HepG2 (cell line): ENCODE results near the gene NCAM2. TPM values are rescaled to one million over a fixed set of nuclear protein-coding genes. Genes with fewer than 3 reads are reported as not detected.

Source experiments
- ATAC-seq: fragments of 200-7000 bp; cut with Tn5 transposase; 3 replicates; pipeline ENCODE4 v1.9.1; 2020; ENCODE audit warnings: mild to moderate bottlenecking, moderate library complexity
- BruUV-seq: library from RNA; stranded (reverse); fragments of 400-500 nt; replicated peaks from 2 replicates; lab custom pipeline; 2021; lab: Mats Ljungman, UMichigan
- CTCF ChIA-PET: fragments of 300-600 bp; formaldehyde crosslinking; extraction: SDS; loops from one replicate; lab custom pipeline; 2021; ENCODE audit warnings: low total read pairs, inconsistent platforms, low intra/inter-chr PET ratio; lab: Yijun Ruan, JAX
- POLR2A ChIA-PET: fragments of 350-600 bp; sonication (Branson Sonifier 250); formaldehyde crosslinking; loops from one replicate; lab custom pipeline; 2020; ENCODE audit warnings: antibody characterized with exemption, inconsistent platforms; lab: Yijun Ruan, JAX
- DNase-seq: peaks from one replicate; pipeline ENCODE4 v3.0.0-alpha.2; 2015; ENCODE audit warnings: low spot score
- FAIRE-seq: peaks from 3 replicates; lab custom pipeline; 2011; peaks lifted over from hg19 to GRCh38; lab: Jason Lieb, UNC
- H2AFZ ChIP-seq: one replicate; pipeline ENCODE4 v1.6.1; 2011; ENCODE audit warnings: low read length, inconsistent platforms
- H3K27ac ChIP-seq: fragments of 300-600 bp; 3 replicates; pipeline ENCODE4 v1.8.0; 2011; ENCODE audit warnings: mixed run types, mild to moderate bottlenecking, mixed read lengths, low read length, inconsistent platforms; ENCODE audit not compliant: insufficient read depth; ENCODE audit errors: extremely low read length
- H3K27me3 ChIP-seq, 2 experiments: fragments of 200-600 bp in 1 of 2; 2 replicates in 1 of 2; 3 replicates in 1 of 2; pipeline versions ENCODE4 v1.6.0 to v1.8.0; 2011; ENCODE audit warnings: low read length in 2 of 2, mild to moderate bottlenecking in 2 of 2, moderate library complexity in 2 of 2, inconsistent platforms in 1 of 2; ENCODE audit not compliant: insufficient read depth in 2 of 2, control insufficient read depth in 1 of 2
- H3K36me3 ChIP-seq, 2 experiments: fragments of 200-600 bp in 1 of 2; replicated peaks in 1 of 2; 2 replicates in 1 of 2; 3 replicates in 1 of 2; pipeline versions ENCODE4 v1.5.1 to v1.8.0; 2011; ENCODE audit warnings: low read length in 2 of 2, inconsistent platforms in 1 of 2; ENCODE audit not compliant: insufficient read depth in 2 of 2, control insufficient read depth in 1 of 2
- H3K4me1 ChIP-seq: 2 replicates; pipeline ENCODE4 v1.5.1; 2012; ENCODE audit warnings: low read length, inconsistent platforms; ENCODE audit not compliant: insufficient read depth
- H3K4me2 ChIP-seq: 2 replicates; pipeline ENCODE4 v1.6.0; 2011; ENCODE audit warnings: low read depth, low read length, inconsistent platforms
- H3K4me3 ChIP-seq, 3 experiments: fragments of 200-600 bp in 1 of 3; sonication (generic), shearing (Covaris generic) in 1 of 3; replicated peaks in 1 of 3; 2 replicates each; pipeline ENCODE4 v1.5.1; 2011 to 2016; ENCODE audit warnings: low read length in 3 of 3, inconsistent platforms in 2 of 3, low read depth in 2 of 3, mild to moderate bottlenecking in 2 of 3, control low read depth in 1 of 3, mixed read lengths in 1 of 3; ENCODE audit not compliant: insufficient read depth in 1 of 3
- H3K79me2 ChIP-seq: one replicate; pipeline ENCODE4 v1.6.1; 2011; ENCODE audit warnings: low read length, inconsistent platforms; ENCODE audit not compliant: insufficient read depth
- H3K9ac ChIP-seq: 2 replicates; pipeline ENCODE4 v1.6.0; 2011; ENCODE audit warnings: mild to moderate bottlenecking, low read depth, low read length, inconsistent platforms; ENCODE audit not compliant: insufficient read depth
- H3K9me3 ChIP-seq: 2 replicates; pipeline ENCODE4 v1.5.1; 2012; ENCODE audit warnings: mild to moderate bottlenecking, low read length
- H4K20me1 ChIP-seq: 2 replicates; pipeline ENCODE4 v1.6.0; 2011; ENCODE audit warnings: inconsistent platforms, mild to moderate bottlenecking, low read length, moderate library complexity; ENCODE audit not compliant: insufficient read depth
- CCAR2 ChIP-seq: fragments of 200-400 bp; formaldehyde crosslinking; optimal IDR thresholded peaks from 2 replicates; pipeline ENCODE3; 2018; ENCODE audit warnings: low read depth, mild to moderate bottlenecking, low read length, moderate library complexity
- DMAP1 ChIP-seq: IDR thresholded peaks from 2 replicates; pipeline ENCODE4 v1.6.1; 2016
- POLR2AphosphoS2 ChIP-seq: IDR thresholded peaks from 2 replicates; pipeline ENCODE4 v1.6.1; 2011; ENCODE audit warnings: low read depth, low read length, improper control_type of control experiment
- WIZ ChIP-seq: sonication (generic); formaldehyde crosslinking; IDR thresholded peaks from 2 replicates; pipeline ENCODE4 v1.5.1; 2020; ENCODE audit warnings: mild to moderate bottlenecking, missing genetic modification reagents
- YEATS4 ChIP-seq: sonication (generic); formaldehyde crosslinking; IDR thresholded peaks from 2 replicates; pipeline ENCODE4 v1.4.0; 2020; ENCODE audit warnings: missing genetic modification reagents, borderline replicate concordance
- ZNF143 ChIP-seq: sonication (generic); formaldehyde crosslinking; IDR thresholded peaks from 2 replicates; pipeline ENCODE4 v1.4.0; 2020; ENCODE audit warnings: missing genetic modification reagents
- ZNF567 ChIP-seq: sonication (generic); formaldehyde crosslinking; IDR thresholded peaks from 2 replicates; pipeline ENCODE4 v1.8.1; 2023; ENCODE audit warnings: mild to moderate bottlenecking, missing genetic modification reagents, borderline replicate concordance
- WGBS: methylation state at CpG from one replicate; pipeline ENCODE4 v1.1.6; 2017; ENCODE audit warnings: low lambda C conversion rate; 5-methylcytosine and 5-hydroxymethylcytosine counted together
- in situ Hi-C: cut with HindIII; loops from 2 replicates; pipeline ENCODE4 v1.10.0; 2017; ENCODE audit warnings: low pct_unique_long_range_greater_than_20kb; ENCODE audit not compliant: extremely low pct_ligation_motif_present
- intact Hi-C: fragments of 100-400 bp; cut with micrococcal nuclease; formaldehyde crosslinking; loops from one replicate; pipeline ENCODE4 v1.10.0; 2022; ENCODE audit not compliant: unreplicated experiment
- polyA plus RNA-seq, 8 experiments: library from polyadenylated mRNA; depleted of rRNA in 3 of 8; stranded (reverse) in 7 of 8; unstranded in 1 of 8; fragments of >200 nt; fragmentation: Illumina TruSeq in 4 of 8; extraction: Trizol in 4 of 8; gene quantifications; 2 replicates each; pipeline versions ENCODE4 v1.2.1 to v1.2.3, GENCODE V29; 2011 to 2016; ENCODE audit warnings: low read depth in 4 of 8, missing spikeins in 1 of 8, mixed read lengths in 1 of 8; ENCODE audit not compliant: insufficient read depth in 1 of 8
- total RNA-seq, 5 experiments: library from RNA; depleted of rRNA; stranded (reverse); fragments of >200 nt; fragmentation: Illumina TruSeq; extraction: Trizol; gene quantifications; 2 replicates each; pipeline ENCODE4 v1.2.3, GENCODE V29; 2016; ENCODE audit warnings: low read depth in 1 of 5
- TF ChIP-seq, protein P1 (sequence below): IDR thresholded peaks from 2 replicates; pipeline ENCODE4 v1.6.1; 2016; ENCODE audit warnings: low read depth, borderline replicate concordance
- TF ChIP-seq, protein P2 (sequence below): sonication (generic); formaldehyde crosslinking; IDR thresholded peaks from 2 replicates; pipeline ENCODE4 v1.8.0; 2022; ENCODE audit warnings: mild to moderate bottlenecking, missing genetic modification reagents; ENCODE audit not compliant: insufficient replicate concordance

The NCAM2 gene
- total and polyA plus RNA-seq, 2 of the 13 experiments (the other 11 are each of a cell fraction or from before 2014, with no cell fraction given), result not detected

DNA sequence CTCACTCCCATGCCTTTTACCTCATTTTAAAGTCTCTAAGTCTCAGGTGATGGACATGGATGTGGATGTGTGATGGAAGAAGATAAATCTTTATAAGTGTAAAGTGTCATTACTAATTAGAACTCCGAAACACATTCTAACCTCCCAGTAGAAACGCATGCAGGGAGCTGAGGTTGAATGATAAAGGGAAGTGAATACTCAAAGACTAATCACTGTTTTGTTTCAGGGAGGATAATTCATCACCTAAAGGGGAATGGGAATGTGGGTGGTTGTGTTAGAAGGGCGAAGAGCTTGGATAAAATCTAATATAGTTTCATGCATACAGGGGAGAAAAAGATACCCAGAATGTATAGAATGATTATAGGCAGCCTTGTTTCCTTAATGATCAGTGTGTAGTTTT, 12.5 kb downstream of the NCAM2 start:
- DNase-seq (no peak), ATAC-seq (no peak), FAIRE-seq (no peak)
- Histone ChIP-seq H3K9ac (no peak overlapping the region), H3K4me3 (no peak overlapping the region), H3K4me1 (no peaks in the 10 kb centered on the region), H3K4me2 (no peak overlapping the region), H3K9me3 (peaks cover 4% of the 10 kb centered on the region), H2AFZ (no peak overlapping the region), H3K79me2 (no peaks in the 10 kb centered on the region), H3K36me3 (no peaks in the 10 kb centered on the region), H4K20me1 (no peaks in the 10 kb centered on the region), H3K27me3 (no peaks in the 10 kb centered on the region), H3K27ac (no peak overlapping the region)
- WGBS, result 0% methylated on average over 3 of the region's 3 CpGs
- POLR2A ChIA-PET, result no interaction called here
- in situ Hi-C loops, result no loop called here
- TF ChIP-seq DMAP1 (CRISPR knock-in tag) (no peak), ZNF567 (CRISPR knock-in tag) (no peak), YEATS4 (CRISPR knock-in tag) (no peak), WIZ (CRISPR knock-in tag) (no peak), POLR2AphosphoS2 (no peak), ZNF143 (CRISPR knock-in tag) (no peak), CCAR2 (no peak)
- TF ChIP-seq, protein P1, sequence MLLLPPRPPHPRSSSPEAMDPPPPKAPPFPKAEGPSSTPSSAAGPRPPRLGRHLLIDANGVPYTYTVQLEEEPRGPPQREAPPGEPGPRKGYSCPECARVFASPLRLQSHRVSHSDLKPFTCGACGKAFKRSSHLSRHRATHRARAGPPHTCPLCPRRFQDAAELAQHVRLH (CRISPR knock-in tag), result no peak
- TF ChIP-seq, protein P2, sequence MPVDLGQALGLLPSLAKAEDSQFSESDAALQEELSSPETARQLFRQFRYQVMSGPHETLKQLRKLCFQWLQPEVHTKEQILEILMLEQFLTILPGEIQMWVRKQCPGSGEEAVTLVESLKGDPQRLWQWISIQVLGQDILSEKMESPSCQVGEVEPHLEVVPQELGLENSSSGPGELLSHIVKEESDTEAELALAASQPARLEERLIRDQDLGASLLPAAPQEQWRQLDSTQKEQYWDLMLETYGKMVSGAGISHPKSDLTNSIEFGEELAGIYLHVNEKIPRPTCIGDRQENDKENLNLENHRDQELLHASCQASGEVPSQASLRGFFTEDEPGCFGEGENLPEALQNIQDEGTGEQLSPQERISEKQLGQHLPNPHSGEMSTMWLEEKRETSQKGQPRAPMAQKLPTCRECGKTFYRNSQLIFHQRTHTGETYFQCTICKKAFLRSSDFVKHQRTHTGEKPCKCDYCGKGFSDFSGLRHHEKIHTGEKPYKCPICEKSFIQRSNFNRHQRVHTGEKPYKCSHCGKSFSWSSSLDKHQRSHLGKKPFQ (CRISPR knock-in tag), result no peak
- BruUV-seq, result no TSS peak
- CTCF ChIA-PET, result no interaction called here
- intact Hi-C loops, result no loop called here
